HFFc6 (cell line): ENCODE data around the gene STOML1. TPM values are rescaled to one million over a fixed set of nuclear protein-coding genes. Genes with fewer than 3 reads are reported as not detected.
A peak's percentile ranks its signal among the peaks of the same experiment; 100 is the strongest.

Source experiments
- DNase-seq: peaks from one replicate; pipeline ENCODE4 v3.0.0-alpha.2; 2018
- H3K27ac Mint-ChIP-seq: 2 replicates; pipeline ENCODE4 v1.8.0; 2020; ENCODE audit warnings: mild to moderate bottlenecking, mixed read lengths
- H3K27me3 Mint-ChIP-seq: 2 replicates; pipeline ENCODE4 v1.8.0; 2021; ENCODE audit warnings: mild to moderate bottlenecking, moderate library complexity, mixed read lengths; ENCODE audit not compliant: insufficient read depth
- H3K36me3 Mint-ChIP-seq: 2 replicates; pipeline ENCODE4 v1.8.0; 2021; ENCODE audit warnings: low read depth, mixed read lengths
- H3K4me1 Mint-ChIP-seq: 2 replicates; pipeline ENCODE4 v1.8.0; 2020; ENCODE audit warnings: low read depth, mixed read lengths
- H3K4me3 Mint-ChIP-seq: 2 replicates; pipeline ENCODE4 v1.8.0; 2020; ENCODE audit warnings: mild to moderate bottlenecking, moderate library complexity, mixed read lengths
- H3K9me3 Mint-ChIP-seq: 2 replicates; pipeline ENCODE4 v1.8.0; 2020; ENCODE audit warnings: mild to moderate bottlenecking, mixed read lengths
- CTCF ChIP-seq: fragments of 200-600 bp; sonication (generic); IDR thresholded peaks from 2 replicates; pipeline ENCODE4 v1.5.0; 2021; ENCODE audit warnings: antibody characterized with exemption, mild to moderate bottlenecking
- total RNA-seq, 6 experiments: library from RNA; stranded (reverse); fragmentation: NEBNext Ultra II Directional; extraction: Animal tissue kit (Norgen Biotek cat#: 25700); gene quantifications; 2 replicates in 1 of 6; 3 replicates in 5 of 6; pipeline ENCODE4 v1.2.3, GENCODE V29; 2021

The STOML1 gene
- total RNA-seq, 6 experiments from 2014 or later = 21.4 to 30.6 (median 24.7) TPM

- TF ChIP-seq CTCF = no peak
- H3K4me1 Mint-ChIP-seq = peaks cover 85% of the 10 kb centered on the region
- no peak for DNase-seq
Measured at GRCh38 chr15:73936588-73937290, 55.4 kb downstream of the STOML1 start.

GRCh38 chr15:73936181-73936580 is 55.9 kb downstream of the STOML1 start:
- H3K9me3 Mint-ChIP-seq = no peaks in the 10 kb centered on the region
- H3K36me3 Mint-ChIP-seq = peaks cover 25% of the 10 kb centered on the region
- peak overlapping the region; percentile 12; the same call in 1 of the 2 replicates for H3K27ac Mint-ChIP-seq
- H3K4me1 Mint-ChIP-seq = peaks cover 85% of the 10 kb centered on the region
- H3K27me3 Mint-ChIP-seq = no peaks in the 10 kb centered on the region; the same call in 1 of the 2 replicates
- TF ChIP-seq CTCF = peak; percentile 18; the same call in 1 of the 2 replicates
- H3K4me3 Mint-ChIP-seq = no peak overlapping the region
- no peak for DNase-seq

More at GRCh38 chr15:73936588-73937290, 55.4 kb downstream of the STOML1 start:
- Mint-ChIP-seq H3K36me3 (peaks cover 25% of the 10 kb centered on the region), H3K4me3 (no peak overlapping the region), H3K9me3 (no peaks in the 10 kb centered on the region), H3K27me3 (no peaks in the 10 kb centered on the region; the same call in 1 of the 2 replicates), H3K27ac (peak overlapping the region; percentile 12; the same call in 1 of the 2 replicates)

GRCh38 chr15:73935547-73935946 is 56.5 kb downstream of the STOML1 start:
- Mint-ChIP-seq H3K4me3 (no peak overlapping the region), H3K27ac (peak overlapping the region; percentile 63), H3K4me1 (peaks cover 85% of the 10 kb centered on the region), H3K9me3 (no peaks in the 10 kb centered on the region), H3K27me3 (no peaks in the 10 kb centered on the region; the same call in 1 of the 2 replicates), H3K36me3 (peaks cover 25% of the 10 kb centered on the region)
- TF ChIP-seq CTCF = no peak
- no peak for DNase-seq

GRCh38 chr15:73934281-73934680 is 57.8 kb downstream of the STOML1 start:
- Mint-ChIP-seq H3K4me1 (peaks cover 85% of the 10 kb centered on the region), H3K9me3 (no peaks in the 10 kb centered on the region), H3K36me3 (peaks cover 26% of the 10 kb centered on the region), H3K4me3 (peak overlapping the region; percentile 50), H3K27ac (peak overlapping the region; percentile 63), H3K27me3 (no peaks in the 10 kb centered on the region; the same call in 1 of the 2 replicates)
- no peak for TF ChIP-seq CTCF
- no peak for DNase-seq

- peaks cover 33% of the 10 kb centered on the region for H3K36me3 Mint-ChIP-seq
- H3K27me3 Mint-ChIP-seq = peaks cover 2% of the 10 kb centered on the region
- H3K9me3 Mint-ChIP-seq = no peaks in the 10 kb centered on the region
- no peak for DNase-seq
- peaks cover 90% of the 10 kb centered on the region for H3K4me1 Mint-ChIP-seq
- peak overlapping the region; percentile 99 for H3K27ac Mint-ChIP-seq
- no peak for TF ChIP-seq CTCF
- H3K4me3 Mint-ChIP-seq = peak overlapping the region; percentile 91
Measured at GRCh38 chr15:73932381-73933191, 59.5 kb downstream of the STOML1 start.
